NCI-H146 (cell line): ENCODE results near the gene LAMTOR2.
"Not testable (repeated sequence)": the region's sequence is repeated elsewhere in the genome, so short reads cannot be mapped to it uniquely, and the experiment has no call there.

Experiments
- DNase-seq: peaks from one replicate; lab custom pipeline; 2025; lab: John Stamatoyannopoulos, UW

Gene LAMTOR2

DNA sequence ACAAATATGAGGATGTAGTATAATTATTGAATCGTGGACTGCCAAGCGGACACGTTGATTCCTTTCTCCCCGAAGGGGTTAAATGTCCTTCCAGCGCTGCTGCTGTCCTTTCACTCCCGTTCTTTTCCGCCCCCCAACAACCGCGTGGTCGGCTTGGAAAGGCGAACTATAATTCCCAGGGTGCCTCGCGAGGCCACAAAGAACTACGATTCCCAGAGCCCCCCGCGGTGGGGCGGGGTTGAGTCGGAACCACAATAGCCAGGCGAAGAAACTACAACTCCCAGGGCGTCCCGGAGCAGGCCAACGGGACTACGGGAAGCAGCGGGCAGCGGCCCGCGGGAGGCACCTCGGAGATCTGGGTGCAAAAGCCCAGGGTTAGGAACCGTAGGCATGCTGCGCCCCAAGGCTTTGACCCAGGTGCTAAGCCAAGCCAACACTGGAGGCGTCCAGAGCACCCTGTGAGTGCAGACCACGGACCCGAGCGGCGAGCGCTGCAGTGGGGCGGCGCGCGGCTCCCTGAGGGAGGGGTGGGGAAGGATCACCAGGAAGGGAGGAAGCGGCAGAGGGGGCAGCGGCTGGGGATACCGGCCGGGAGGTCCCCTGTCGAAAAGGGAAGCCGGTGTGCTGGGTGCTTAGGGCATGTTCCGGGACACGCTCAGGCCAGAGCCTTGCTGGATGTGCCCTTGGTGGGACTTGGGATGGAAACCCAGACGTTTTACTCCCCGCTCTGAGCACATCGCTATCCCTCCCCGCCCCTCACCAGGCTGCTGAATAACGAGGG lies at the start of gene LAMTOR2:
LAMTOR2 (plus strand) TSS at position 283 of the 781 bp plus-strand sequence; CDS start at position 391, 108 bp downstream.
- peak; percentile 98 for DNase-seq

DNA sequence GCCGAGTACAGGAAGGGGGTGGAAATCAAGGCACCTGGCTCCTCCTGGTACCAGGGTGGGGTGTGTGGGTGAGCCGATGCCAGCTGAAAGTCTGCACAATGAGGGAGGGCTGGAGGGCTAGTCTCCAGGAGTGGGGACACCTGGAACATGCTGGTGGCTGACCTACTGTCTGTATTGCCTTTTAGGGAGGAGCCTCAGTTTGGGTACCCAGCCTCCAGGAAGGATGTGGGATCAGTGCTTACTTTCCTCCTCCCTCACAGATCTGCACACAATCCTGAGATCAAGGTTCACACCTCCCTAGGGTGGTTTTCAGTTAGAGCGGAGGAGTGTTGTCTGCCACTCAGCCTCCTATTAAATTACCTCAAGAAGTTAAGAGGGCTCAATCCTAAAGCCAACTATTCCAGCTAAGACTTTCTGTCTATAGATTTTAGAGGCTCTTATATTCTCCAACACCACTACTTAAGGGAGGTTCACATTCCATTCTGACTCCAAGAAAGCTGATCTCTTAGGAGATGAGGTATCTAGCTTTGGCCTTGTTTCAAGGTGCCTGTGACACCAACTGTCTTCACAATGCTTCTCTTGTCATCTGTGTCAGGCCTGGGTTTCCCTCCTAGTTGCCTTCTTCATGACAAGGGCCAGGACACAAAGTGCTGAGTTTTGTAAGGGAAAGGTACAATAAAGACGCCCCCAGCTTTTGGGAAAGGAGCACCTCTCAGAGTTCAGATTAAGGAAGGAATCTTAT lies 49.6 kb upstream of the LAMTOR2 start:
- DNase-seq: no peak

DNA sequence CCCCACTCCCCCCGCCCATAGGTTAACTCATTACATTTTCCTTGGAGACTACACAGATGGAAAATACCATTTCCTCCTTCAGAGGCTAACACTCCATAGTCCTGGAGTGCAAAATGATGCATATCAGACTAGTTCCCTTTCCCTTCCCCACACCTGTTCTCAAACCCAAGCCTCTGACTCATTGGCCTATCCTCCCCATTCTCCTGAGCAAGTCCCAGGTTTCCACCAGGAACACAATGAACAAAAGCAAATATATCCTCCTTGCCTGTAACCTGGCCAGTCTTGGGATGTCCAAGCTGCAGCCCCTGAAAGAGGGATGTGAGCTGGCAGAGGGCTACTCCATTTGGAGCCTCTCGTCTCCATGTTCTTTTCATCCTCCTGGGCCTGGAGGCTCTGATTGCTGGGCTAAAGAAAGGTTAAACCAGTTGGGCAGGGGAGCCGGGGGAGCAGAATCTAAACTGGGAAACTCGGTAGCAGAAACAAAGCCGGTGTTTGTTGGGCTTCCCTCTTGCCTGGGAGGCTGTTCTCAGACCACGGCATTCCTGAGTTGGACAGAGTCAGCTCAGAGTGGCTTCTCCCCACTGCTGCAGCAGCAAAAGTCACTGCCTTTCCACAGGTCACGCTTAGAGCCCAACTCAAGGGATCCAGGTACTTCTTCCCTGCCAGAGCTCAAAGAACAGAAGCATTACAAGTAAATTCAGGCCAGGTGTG lies 47.8 kb upstream of the LAMTOR2 start:
- DNase-seq: no peak

DNA sequence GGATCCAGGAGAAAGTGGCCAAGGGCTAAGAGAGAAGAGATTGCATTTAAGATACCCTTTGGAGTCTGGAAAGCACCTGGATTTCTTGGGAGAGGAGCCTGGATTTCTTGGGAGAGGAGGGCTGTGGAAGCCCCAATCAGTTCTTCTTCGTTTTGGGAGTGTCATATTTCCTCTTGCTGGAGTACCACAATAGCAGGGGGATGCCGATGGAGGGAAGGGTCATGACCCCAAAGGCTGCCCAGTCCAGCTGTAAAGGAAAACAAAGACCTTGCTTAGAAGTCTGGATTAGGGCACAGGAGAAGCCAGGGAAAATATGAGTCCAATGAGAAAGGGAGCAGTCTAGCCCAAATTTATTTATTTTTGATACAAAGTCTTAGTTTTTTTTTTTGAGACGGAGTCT lies 45.2 kb upstream of the LAMTOR2 start:
- no peak for DNase-seq

DNA sequence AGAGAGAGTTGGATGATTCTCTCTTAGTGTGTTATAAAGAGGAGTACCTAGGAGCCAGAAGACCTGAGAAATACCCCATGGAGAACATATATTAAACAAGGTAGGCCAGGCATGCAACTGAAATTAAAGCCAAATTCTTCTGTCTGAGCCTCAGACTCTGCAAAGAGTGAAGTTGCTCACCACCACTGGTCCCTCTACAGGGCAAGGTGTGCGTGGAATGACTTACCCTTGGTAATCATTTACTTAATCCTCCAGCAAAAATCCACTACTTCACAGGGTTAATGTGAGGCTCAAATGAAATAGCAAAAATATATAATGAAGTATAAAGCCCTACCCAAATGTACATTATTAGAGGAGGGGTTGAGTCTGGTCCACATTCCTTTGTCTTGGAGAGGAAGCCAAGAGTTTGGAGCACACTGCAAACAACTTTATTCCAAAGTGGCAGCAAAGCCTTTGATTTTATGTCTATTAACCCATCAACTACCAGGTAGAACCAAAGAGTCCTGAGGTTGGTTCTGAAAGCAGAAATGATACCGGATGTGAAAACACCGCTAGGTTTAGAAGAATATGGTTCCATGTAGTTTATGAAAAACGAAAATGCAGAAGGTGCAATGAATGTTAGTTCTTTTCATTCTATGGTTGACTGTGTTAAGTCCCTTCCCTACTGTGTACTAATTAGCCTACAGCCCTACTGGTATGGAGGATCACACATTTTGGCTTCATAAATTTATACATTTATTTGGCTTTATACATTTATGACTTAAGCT lies 42.3 kb upstream of the LAMTOR2 start:
- DNase-seq: no peak

DNA sequence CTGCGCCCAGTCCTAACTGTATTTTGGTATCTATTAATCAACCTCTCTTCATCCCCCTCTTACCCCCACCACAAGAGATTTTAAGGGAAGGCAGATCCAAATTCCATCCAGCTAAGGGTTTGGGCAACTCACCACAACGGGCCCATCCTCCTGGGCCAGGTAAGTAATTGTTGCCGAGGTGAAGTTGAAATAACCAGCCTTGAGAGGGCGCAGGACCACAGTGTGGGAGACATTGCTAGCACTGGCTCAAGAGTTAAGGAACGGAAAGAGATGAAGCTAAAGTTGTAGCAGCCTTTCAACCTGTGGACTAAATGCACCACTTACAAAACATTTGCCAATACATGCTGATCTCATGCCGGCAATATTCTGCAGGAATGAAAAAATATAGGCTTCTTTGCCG lies 39.8 kb upstream of the LAMTOR2 start:
- no peak for DNase-seq

DNA sequence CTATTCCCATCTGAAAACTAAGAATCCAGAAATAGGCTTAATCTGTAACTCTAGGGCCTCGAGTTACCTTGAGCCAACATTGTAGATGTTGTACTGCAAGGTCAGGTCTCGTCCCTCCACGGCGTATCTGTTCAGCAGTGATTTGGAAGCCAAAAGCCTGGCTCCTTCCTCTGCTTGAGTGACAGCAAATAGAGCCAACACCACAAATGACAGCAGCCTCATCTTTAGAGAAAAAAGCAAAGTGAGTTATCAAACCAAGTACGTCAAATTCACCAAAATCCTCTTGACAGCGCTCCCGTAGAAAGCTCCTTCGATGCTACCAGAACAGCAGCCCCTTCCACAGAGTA lies 34.7 kb upstream of the LAMTOR2 start:
- DNase-seq: no peak

DNA sequence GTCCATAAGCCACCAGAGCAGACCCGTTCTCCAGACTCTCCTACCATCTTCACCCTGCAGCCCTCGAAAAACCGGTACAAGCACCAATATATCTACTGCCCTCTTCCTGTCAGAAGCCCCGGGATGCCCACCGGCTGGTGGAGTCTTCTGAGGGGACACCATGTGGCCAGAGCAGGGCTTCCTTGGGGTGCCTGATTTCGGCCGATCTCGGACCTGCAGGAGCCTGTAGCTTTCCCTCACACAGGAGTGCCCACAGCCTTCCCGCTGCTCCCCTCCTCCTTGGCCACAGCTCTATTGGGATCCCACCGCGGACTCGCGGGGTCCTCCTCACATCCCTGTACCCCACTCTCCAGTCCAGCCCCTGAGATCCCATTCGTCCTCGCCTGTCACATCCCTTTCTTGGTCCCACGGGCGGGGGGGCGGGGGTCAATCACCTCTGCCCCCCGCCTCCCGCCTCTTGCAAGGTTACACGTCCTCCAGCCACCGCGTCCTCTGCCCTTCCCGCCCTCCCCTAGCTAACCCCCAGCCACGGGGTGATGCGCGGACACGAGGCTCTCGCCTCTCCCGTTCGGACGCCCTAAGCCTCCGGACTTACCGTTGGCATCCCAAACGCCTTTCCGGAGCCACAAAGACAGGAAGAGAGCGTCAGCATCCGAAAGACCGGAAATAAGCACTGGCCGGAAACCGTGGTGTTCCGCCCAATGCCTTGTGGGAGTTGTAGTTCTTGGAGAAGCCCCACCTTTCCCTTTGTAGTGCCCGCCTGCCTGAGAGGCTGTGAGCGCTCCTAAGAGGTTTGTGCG lies 34.1 kb upstream of the LAMTOR2 start, which contains the start of gene SSR2:
SSR2 (minus strand) TSS at position 659 of the 800 bp plus-strand sequence. CDS start 784 bp downstream, outside the sequence.
- DNase-seq: peak; percentile 93

DNA sequence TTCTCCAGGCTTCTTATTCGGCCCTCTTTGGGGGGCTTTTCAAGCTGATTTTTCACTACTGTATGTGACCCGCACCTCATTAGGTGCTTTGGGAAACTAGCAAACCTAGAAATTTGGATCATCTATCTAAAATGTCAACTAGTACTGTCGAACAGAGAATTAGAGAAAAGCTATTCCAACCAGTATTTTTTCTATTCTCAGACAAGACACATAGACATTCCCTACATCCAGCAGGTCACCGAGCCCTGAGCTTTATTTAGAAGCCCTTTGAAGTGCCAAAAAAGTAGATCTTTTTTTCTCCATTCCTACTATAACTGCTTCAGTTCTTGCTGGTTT lies 33.5 kb upstream of the LAMTOR2 start:
- no peak for DNase-seq

DNA sequence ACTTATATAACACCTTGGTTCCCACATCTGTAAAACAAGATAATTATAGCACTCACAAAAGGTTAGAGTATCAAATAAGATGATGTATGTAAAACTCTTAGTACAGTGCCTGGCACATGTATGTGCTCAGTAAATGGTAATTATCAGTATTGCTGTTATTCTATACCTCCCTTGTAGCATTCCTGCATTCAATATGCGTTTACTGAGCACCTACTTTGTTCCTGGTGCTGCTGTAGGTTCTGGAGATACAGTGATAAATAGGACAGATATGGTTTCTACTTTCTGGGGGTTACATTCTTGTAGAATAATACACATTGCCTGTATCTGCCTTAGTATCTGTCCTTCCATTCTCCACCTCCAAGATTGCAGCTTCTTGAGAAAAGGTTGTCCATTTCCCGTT lies 32.6 kb upstream of the LAMTOR2 start:
- no peak for DNase-seq

DNA sequence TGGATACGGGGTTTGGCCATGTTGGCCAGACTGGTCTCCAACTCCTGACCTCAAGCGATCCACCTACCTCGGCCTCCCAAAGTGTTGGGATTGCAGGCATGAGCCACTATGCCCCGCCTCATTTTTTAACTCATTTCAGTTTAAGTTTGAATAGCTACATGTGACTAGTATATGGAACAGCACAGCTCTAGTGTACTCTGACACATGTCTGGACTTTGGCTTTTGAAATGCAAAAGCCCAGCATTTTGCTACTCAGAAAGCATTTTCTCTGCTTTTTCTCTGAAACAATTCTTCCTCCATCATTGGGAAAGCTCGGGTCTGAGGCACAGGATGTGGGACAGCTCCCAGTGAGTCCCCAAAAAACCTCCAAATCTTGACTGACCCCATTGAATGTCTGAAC lies 29.8 kb upstream of the LAMTOR2 start:
- no peak for DNase-seq

DNA sequence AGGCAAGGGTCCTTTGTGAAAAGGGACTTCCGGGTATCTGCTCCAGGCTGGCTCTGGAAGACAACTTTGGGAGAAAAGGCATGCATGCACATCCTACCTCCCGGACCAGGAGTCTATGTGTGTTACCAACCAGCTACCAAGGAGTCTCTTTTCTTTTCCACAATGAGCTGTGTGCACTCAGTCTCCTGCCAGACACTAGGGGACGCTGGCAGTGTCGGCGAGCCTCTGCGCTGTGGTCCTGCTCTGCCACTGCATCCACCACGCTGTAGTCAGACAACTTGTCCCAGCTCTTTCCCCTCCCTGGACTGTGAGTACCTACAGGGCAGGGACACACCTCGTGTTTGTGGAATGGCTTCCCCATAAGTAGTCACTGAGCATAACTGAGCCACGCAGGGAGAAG lies 28.7 kb upstream of the LAMTOR2 start:
- DNase-seq: peak; percentile 71

DNA sequence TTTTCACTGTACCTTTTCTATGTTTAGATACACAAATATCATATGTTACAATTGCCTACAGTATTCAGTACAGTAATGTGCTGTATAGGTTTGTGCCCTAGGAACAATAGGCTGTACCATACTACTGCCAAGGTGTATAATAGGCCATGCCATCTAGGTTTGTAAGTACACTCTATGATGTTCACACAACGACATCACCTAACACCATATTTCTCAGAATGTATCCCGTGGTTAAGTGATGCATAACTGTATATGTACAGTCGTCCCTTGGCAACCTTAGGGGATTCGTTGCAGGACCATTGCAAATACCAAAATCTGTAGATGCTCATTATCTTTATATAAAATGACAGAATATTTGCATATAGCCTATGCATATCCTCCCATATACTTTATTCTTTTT lies 28.0 kb upstream of the LAMTOR2 start:
- no peak for DNase-seq

DNA sequence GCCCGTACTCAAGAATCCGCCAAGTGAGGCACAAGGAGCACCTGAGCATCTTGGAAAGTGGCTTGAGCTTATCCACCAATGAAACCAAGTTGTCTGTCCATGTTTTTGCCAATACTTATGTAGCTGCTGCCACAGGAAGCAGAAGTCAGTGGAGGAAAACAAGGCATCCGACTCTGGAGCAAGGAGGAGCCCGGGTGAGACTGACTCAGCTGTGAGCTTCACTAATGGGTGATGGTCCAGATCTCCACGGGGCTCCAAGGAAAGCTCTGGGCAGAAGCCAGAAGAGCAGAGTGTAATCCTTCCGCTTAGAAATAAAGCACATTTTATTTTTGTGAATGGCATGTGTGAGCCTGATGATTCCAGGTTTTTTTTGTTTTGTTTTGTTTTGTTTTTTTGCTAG lies 21.6 kb upstream of the LAMTOR2 start:
- DNase-seq: no peak

DNA sequence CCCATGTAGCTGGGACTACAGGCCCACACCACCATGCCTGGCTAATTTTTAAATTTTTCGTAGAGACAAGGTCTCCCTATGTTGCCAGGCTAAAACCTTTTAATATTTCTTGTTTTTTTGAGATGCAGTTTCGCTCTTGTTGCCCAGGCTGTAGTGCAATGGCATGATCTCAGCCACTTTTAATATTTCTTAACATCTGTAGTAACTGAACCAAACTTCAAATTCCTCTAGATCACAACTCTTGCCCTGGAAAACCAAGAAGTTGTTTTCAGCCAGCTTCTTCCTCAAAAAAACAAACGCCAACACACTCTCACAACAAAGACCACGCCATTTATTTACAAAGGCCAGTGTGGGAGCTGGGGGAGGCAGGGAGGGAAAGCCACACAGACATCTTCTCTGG lies 19.6 kb upstream of the LAMTOR2 start:
- not testable (repeated sequence) for DNase-seq

DNA sequence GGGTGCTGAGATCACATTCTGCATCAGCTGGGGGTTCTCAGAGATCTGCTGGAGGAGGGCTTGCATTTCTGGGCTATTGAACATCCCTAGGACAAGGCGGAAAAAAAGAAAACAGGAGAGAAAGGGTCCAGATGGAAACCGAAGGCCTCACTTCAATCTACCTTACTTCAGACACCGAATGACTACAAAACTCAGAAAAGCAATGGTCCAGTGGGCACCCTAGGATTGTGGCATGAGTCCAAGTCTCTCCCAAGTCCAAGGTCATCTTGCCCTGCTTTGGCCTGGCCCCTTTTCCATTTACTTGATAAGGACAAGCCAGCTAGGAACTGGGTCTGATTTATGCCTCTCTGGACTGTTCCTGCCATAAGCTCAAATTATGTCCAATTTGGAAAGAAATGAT lies 11.8 kb upstream of the LAMTOR2 start:
- no peak for DNase-seq

DNA sequence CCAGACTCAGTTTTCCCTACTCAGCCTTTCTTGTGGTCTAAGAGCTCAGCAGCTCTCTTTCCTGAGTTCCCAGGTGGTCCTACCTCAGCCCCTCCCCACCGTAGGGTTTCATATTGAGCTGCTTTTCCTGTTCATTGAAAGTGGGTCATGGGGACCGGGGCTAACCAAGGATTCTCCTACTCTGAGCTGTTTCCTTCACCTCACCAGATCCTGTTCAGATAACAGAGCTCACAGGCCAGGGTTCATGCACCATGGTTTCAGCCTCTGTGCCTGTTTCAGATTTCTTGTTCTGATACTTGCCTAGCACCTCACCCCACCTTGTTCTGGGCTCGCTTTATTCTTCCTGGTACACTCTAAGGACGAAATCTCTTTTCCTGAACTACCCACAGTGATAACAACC lies 9.5 kb upstream of the LAMTOR2 start:
- DNase-seq: no peak

DNA sequence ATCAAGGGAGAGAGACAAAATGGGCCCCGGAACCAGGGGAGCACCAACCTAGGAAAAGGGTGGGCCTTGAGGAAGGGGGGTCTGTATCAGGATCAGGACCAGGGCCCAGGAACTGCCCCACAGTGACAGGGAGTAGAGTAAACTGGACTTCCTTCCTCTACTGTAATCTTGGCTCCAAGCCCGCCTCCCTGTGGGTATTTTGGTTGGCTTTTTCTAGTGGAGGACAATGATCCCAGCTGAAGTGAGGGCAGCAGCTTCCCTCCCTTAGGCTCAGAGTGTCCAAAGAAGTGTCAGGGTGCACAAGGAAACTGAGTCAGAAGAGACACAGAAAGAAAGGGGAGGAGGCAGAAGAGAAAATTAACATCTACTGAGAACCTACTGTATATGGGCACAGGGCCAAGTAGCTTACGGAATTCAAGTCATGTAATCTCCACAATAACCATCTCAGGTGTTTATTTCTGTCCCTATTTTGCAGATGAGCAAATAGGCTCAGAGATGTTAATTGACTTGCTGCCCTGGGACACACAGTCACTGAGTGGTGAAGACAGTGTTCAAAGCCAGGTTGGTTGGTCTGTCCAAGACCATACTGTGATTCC lies 5.8 kb upstream of the LAMTOR2 start:
- no peak for DNase-seq

DNA sequence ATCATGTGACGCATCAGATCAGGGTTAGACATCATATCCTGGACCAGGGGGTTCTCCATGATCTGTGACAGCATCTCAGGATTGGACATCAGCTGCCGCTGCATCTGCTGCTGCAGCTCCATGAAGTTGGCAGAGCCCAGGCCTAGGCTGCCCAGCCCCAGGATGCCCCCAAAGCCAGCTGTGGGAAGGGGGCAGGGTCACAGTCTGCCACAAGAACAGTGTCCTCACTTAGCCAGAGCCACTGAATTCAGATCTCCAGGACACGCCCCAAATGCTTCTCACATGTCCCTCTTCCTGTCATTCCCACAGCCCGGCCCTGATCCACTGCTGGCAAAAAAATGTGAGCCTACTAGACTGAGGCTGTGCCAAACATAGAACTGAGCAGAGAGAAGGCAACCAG lies 4.2 kb upstream of the LAMTOR2 start:
- DNase-seq: no peak

DNA sequence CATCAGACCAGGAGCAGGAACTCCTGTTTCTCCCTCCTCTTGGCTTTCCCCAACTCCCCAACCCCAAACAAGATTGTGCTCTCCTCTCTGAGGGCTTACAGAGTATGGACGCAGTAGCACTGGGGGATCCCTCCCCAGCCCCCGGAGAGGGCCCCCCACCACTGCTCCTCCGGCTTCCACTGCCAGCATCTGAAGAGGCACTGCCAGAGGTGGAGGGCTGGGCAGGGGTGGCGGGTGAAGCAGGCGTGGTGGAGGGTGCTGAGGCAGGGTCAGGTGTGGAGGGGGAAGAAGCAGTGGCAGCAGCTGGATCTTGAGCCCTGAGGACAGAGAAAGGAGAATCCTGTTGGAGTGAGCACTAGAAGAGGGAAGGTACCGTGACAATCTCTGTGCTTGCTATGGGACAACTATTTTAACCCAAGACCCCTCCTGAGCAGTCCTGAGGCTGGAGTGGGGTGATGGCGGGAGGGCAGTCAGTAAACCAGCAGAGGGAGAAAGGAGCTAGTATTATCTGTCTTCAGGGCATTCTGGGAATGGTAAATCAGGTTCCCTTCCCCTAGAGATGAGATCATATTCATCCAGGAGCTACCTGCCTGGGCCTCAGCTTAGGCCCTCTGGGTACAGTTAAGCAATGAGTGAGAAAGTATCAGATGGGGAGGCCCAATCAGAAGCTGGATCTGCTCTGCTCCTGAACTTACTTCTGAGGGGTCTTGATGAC lies 3.4 kb upstream of the LAMTOR2 start:
- DNase-seq: no peak
